CD4-positive, alpha-beta T cell treated with Interleukin-4 for 4 hours (primary cell): ENCODE data around the gene PRKCZ.

ENCODE experiments used
- DNase-seq: peaks from one replicate; pipeline ENCODE4 v3.0.0-alpha.2; 2020

The PRKCZ gene

DNA sequence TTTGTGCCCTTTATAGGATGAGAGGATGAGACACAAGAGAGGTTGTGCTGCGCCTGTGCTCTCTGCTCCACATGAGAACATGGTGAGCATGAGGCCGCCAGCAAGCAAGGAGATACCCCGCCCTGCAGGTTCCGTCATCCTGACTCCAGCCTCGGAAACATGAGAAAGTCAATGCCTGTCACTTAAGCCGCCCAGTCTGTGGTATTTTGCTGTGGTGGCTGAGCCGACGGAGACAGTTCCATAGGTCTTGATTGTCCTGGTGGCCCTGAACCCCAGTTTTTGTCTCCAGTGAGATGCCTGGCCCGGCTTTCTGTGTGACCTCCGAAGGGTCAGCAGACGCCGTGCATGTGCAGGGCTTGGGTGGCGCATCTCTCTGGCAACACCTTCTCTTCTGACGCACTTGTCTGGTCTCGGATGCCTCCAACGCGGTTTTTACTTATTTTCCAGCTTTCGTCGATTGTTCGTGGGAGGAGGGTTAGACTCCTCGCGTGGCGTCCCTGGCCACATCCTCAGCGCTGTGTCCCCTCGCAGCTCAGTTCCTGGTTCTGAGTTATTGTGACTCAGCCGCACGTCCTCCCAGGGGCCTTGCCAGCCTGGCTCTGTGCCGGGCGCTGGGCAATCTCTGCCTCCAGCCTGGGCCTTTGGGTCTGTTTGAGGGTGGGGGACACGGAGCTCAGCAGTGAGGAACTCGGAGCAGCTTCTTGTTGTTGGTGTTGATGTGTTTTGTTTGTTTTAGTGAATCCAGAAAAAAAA lies 74.4 kb downstream of the PRKCZ start:
- DNase-seq = no peak

GRCh38 chr1:2125350-2126211 lies 75.4 kb downstream of the PRKCZ start:
- no peak for DNase-seq

DNA sequence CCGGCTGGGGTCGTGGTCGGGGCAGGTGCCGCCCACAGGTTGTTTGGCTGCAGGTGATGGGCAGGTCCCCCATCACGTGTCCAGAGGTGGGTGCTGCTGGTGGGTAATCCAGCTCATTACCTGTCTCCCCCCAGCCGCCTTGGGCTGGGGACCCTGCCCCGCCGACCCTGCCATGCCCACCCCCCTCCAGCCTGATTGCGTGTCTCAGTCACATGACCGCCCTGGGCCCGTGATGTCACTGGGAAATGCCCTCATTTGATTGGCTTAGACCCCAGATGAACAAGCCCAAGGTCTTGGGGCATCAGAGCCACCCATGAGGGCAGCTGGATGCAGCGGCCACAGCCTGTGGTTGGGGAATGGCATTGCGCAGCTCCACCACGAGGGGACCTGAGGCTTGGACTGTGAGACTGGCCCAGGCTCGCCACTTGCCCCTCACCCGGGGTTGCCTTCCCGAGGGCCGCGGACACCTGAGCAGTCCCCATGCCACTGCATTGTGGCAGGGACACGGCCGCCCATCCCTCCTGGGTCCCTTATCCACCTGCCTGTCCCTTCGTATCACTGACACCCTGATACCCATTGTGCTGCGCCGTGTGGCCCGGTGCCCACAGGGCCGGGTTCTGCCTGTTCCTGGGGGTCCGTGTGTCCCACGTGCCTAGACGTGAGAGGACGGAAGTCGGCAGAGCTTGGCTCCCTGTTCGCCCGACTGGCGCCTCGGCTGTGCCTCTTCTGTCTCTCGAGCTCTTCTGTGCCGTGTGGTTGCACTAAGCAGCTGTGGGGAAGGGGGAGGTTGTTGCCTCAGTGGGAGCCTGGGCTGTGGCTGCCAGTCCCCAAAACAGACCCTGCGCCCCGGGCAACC lies 76.3 kb downstream of the PRKCZ start:
- DNase-seq = no peak

DNA sequence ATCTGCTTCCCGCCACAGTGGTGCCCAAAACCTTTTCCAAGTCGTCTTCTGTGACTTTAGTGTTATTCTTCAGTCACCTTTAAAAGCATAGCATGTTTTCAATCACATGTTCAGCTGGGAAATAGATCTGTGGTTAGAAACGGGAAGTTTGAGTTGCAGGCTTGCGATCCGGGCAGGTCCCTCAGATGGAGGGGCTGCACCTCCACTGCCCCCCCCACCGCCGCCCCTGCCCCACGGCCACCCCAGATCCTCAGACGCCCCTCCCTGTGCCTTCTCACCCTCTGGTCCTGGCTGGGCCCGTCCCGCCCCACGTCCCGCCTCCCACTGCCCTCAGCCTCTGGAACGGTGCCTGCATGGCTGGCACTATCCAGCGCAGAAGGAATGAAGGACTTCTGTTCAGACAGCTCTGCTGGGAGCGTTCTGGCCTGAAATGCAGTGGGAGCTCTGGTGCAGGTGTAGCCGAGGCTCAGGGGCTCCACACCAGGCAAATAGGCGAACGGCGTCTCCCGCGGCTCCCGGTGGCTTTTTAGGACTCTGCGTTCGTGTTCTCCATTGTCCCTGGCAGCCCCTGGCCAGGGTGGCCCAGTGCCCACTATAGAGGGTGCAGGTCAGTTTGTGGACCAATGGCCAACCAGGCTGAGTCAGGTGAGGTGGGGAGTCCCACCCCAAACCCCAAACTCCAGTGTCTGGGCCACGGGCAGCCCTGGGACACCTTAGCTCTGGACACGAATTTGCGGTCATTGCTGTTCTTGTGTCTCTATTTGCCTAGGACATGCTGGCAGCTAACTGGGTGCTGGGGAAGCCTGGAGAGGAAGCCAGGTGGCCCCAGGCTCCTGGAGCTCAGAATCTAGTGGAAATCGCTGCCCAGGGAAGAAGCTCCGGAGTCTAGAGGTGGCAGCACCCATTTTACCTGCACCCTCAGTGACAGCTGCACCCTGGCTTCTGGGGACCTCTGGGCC lies 77.3 kb downstream of the PRKCZ start:
- no peak for DNase-seq

- no peak for DNase-seq
Observed at GRCh38 chr1:2128189-2128901, 78.1 kb downstream of the PRKCZ start.

DNA sequence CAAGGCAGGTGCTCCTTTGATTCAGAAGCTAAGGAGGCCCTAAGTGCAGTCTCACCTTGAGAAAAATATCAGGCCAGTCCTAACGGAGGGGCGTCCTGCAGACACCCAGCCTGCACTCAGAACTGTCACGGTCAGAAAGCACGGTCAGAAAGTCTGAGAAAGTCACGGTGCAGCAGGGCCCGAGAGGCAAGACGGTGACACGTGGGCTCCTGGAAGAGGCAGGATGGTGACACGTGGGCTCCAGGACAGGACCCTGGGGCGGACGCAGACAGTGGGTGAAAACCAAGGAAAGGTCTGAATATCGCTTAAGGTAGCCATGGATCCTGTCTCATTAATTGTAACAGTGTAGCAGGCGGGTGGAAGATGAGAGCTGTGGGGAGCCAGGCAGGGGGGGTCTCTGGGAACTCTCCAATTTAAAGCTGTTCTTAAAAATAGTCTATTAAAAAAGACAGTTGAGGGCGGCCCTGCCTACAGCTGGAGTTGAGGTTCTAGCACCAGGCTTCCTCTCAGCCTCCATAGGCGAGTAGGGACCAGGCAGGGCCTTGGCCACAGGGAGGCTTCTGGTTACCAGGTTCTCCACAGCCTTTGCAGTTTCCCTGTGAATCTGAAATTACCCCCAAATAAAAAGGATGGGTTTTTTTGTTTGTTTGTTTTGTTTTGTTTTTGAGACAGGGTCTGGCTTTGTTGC lies 79.2 kb downstream of the PRKCZ start:
- DNase-seq = no peak

DNA sequence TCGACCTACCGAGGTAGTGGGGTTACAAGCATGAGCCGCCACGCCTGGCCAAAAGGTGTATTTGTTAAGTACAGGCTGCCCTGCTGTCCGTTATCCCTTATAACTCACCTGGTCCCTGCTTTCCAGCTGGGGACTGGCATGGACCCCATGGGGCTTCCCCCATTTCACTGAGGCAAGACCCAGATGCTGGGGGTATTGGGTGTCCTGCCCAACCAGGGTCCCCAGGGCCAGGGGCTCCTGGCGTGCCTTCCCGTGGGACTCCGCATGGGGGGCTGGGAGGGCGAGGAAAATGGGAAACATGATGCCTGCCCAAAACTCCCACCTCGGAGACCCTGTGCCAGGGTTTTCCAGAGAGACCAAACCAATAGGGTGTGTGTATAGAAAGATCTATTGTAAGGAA lies 79.9 kb downstream of the PRKCZ start:
- no peak for DNase-seq

DNA sequence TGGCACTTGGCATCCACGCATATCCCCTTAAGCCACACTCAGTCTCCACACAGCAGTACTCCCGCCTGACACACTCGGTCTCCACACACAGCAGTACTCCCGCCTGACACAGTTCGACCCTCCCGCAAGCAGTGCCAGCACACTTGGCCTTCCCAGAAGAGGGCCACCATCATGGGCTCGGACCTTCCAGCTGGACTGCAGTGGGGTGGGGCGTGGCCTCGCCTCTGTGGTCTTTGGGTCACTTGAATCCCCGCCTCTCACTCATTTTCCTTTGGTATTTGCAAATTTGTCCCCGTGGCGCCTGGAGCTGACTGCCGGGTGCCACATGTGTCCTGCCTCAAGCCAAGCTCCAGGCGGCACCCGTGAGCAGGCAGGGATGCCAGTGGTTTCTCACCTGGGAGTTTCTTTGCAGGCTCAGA lies 80.7 kb downstream of the PRKCZ start:
- DNase-seq = no peak

GRCh38 chr1:2132222-2133038 lies 82.2 kb downstream of the PRKCZ start:
- no peak for DNase-seq

- DNase-seq = peak; percentile 96
Observed at GRCh38 chr1:2133039-2133878, 83.0 kb downstream of the PRKCZ start.

GRCh38 chr1:2133879-2134215 lies 83.6 kb downstream of the PRKCZ start:
- no peak for DNase-seq

DNA sequence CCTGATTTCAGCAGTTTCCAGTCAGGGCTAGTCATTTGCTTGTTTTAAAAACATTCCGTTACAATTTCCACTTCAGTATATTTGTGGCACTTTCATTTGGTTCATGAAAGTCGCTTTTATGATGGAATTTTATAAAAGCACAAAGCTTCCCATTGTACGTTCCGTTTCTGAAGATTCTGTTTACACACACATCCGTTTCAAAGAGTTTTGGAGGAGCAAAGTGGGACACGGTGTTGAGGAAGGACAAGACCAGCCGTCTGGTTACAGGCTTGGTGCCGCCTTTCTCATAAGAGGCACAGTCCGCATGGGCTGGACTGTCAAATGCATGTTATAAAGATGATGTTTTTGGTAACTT lies 84.0 kb downstream of the PRKCZ start:
- DNase-seq = no peak

- DNase-seq = no peak
Observed at GRCh38 chr1:2134621-2135307, 84.6 kb downstream of the PRKCZ start.

GRCh38 chr1:2135441-2135841 lies 85.2 kb downstream of the PRKCZ start:
- DNase-seq = no peak

- DNase-seq = no peak
Observed at GRCh38 chr1:2135941-2136340, 85.7 kb downstream of the PRKCZ start.

GRCh38 chr1:2136386-2137235 lies 86.4 kb downstream of the PRKCZ start:
- no peak for DNase-seq
